HepG2 (cell line): ENCODE measurements around the gene QRICH2. TPM values are rescaled to one million over a fixed set of nuclear protein-coding genes. Genes with fewer than 3 reads are reported as not detected.

Experiments
- BRD4 ChIP-seq: sonication (generic); formaldehyde crosslinking; IDR thresholded peaks from 2 replicates; pipeline ENCODE4 v1.4.0; 2020; ENCODE audit warnings: missing genetic modification reagents
- EZH2 ChIP-seq: conservative IDR thresholded peaks from 2 replicates; pipeline ENCODE4 v1.6.1; 2012; ENCODE audit warnings: mild to moderate bottlenecking, low read depth, low read length, moderate library complexity
- FIP1L1 ChIP-seq: fragments of 200-400 bp; formaldehyde crosslinking; IDR thresholded peaks from 2 replicates; pipeline ENCODE4 v1.6.1; 2018; ENCODE audit warnings: low read depth, mild to moderate bottlenecking, low read length, moderate library complexity, borderline replicate concordance; ENCODE audit not compliant: insufficient read depth
- FOXO1 ChIP-seq: sonication (generic); formaldehyde crosslinking; IDR thresholded peaks from 2 replicates; pipeline ENCODE4 v1.4.0; 2020; ENCODE audit warnings: missing genetic modification reagents
- NR2F6 ChIP-seq, 2 experiments: IDR thresholded peaks; 2 replicates each; pipeline ENCODE4 v1.6.1; 2016; ENCODE audit warnings: antibody characterized with exemption in 1 of 2, mild to moderate bottlenecking in 1 of 2
- PHF20 ChIP-seq: sonication (generic); formaldehyde crosslinking; IDR thresholded peaks from 2 replicates; pipeline ENCODE4 v1.5.0; 2020; ENCODE audit warnings: mild to moderate bottlenecking, missing genetic modification reagents
- POGK ChIP-seq: sonication (generic); formaldehyde crosslinking; conservative IDR thresholded peaks from 2 replicates; pipeline ENCODE4 v1.8.0; 2022; ENCODE audit warnings: mild to moderate bottlenecking, moderate library complexity, missing genetic modification reagents
- SIN3B ChIP-seq: fragments of 150-350 bp; IDR thresholded peaks from 2 replicates; pipeline ENCODE4 v1.6.1; 2014; ENCODE audit warnings: low read length
- ZFP36L1 ChIP-seq: sonication (generic); formaldehyde crosslinking; IDR thresholded peaks from 2 replicates; pipeline ENCODE4 v1.8.0; 2022; ENCODE audit warnings: mild to moderate bottlenecking, missing genetic modification reagents, moderate library complexity
- ZNF225 ChIP-seq: sonication (generic); formaldehyde crosslinking; IDR thresholded peaks from 2 replicates; pipeline ENCODE4 v1.4.0; 2020; ENCODE audit warnings: mild to moderate bottlenecking, missing genetic modification reagents
- ZNF318 ChIP-seq: sonication (generic); formaldehyde crosslinking; IDR thresholded peaks from 2 replicates; pipeline ENCODE4 v1.4.0; 2020; ENCODE audit warnings: mild to moderate bottlenecking, missing genetic modification reagents
- ZNF501 ChIP-seq: sonication (generic); formaldehyde crosslinking; IDR thresholded peaks from 2 replicates; pipeline ENCODE4 v1.5.1; 2020; ENCODE audit warnings: mild to moderate bottlenecking, moderate library complexity, missing genetic modification reagents
- ZNF703 ChIP-seq: sonication (generic); formaldehyde crosslinking; IDR thresholded peaks from 2 replicates; pipeline ENCODE4 v1.5.1; 2020; ENCODE audit warnings: missing genetic modification reagents, mild to moderate bottlenecking, moderate library complexity, borderline replicate concordance
- ZNF761 ChIP-seq: sonication (generic); formaldehyde crosslinking; conservative IDR thresholded peaks from 2 replicates; pipeline ENCODE4 v1.4.0; 2020; ENCODE audit warnings: mild to moderate bottlenecking, missing genetic modification reagents
- ZNF775 ChIP-seq: sonication (generic); formaldehyde crosslinking; IDR thresholded peaks from 2 replicates; pipeline ENCODE4 v1.4.0; 2020; ENCODE audit warnings: missing genetic modification reagents, mild to moderate bottlenecking, moderate library complexity, borderline replicate concordance
- ZUFSP ChIP-seq: sonication (generic); formaldehyde crosslinking; IDR thresholded peaks from 2 replicates; pipeline ENCODE4 v1.9.0; 2021; ENCODE audit warnings: missing genetic modification reagents, mild to moderate bottlenecking, borderline replicate concordance
- polyA plus RNA-seq, 8 experiments: library from polyadenylated mRNA; depleted of rRNA in 3 of 8; stranded (reverse) in 7 of 8; unstranded in 1 of 8; fragments of >200 nt; fragmentation: Illumina TruSeq in 4 of 8; extraction: Trizol in 4 of 8; gene quantifications; 2 replicates each; pipeline versions ENCODE4 v1.2.1 to v1.2.3, GENCODE V29; 2011 to 2016; ENCODE audit warnings: low read depth in 4 of 8, missing spikeins in 1 of 8, mixed read lengths in 1 of 8; ENCODE audit not compliant: insufficient read depth in 1 of 8
- total RNA-seq, 5 experiments: library from RNA; depleted of rRNA; stranded (reverse); fragments of >200 nt; fragmentation: Illumina TruSeq; extraction: Trizol; gene quantifications; 2 replicates each; pipeline ENCODE4 v1.2.3, GENCODE V29; 2016; ENCODE audit warnings: low read depth in 1 of 5
- TF ChIP-seq, protein P1 (sequence below): sonication (generic); formaldehyde crosslinking; IDR thresholded peaks from 2 replicates; pipeline ENCODE4 v1.4.0; 2020; ENCODE audit warnings: missing genetic modification reagents

The QRICH2 gene
- total and polyA plus RNA-seq, 2 of the 13 experiments (the other 11 are each of a cell fraction or from before 2014, with no cell fraction given) = 3.7 to 5.7 TPM

- TF ChIP-seq ZNF318 (no peak), FOXO1 (CRISPR knock-in tag) (no peak), SIN3B (no peak), PHF20 (CRISPR knock-in tag) (0 out of 2 replicates have a peak, but pooled peaks have one; percentile 4), EZH2 (no peak), POGK (no peak), ZNF775 (CRISPR knock-in tag) (no peak), ZUFSP (CRISPR knock-in tag) (no peak), ZNF761 (CRISPR knock-in tag) (0 out of 2 replicates have a peak, but pooled peaks have one; percentile 14), ZNF703 (CRISPR knock-in tag) (0 out of 2 replicates have a peak, but pooled peaks have one; percentile 35), ZFP36L1 (CRISPR knock-in tag) (no peak), ZNF501 (peak; percentile 48; the same call in 1 of the 2 replicates), ZNF225 (no peak), FIP1L1 (no peak), NR2F6 (IDR thresholded peaks at IDR 0.05) (no peak), NR2F6 (CRISPR knock-in tag; IDR thresholded peaks at IDR 0.05) (no peak), BRD4 (CRISPR knock-in tag) (no peak)
- TF ChIP-seq, protein P1, sequence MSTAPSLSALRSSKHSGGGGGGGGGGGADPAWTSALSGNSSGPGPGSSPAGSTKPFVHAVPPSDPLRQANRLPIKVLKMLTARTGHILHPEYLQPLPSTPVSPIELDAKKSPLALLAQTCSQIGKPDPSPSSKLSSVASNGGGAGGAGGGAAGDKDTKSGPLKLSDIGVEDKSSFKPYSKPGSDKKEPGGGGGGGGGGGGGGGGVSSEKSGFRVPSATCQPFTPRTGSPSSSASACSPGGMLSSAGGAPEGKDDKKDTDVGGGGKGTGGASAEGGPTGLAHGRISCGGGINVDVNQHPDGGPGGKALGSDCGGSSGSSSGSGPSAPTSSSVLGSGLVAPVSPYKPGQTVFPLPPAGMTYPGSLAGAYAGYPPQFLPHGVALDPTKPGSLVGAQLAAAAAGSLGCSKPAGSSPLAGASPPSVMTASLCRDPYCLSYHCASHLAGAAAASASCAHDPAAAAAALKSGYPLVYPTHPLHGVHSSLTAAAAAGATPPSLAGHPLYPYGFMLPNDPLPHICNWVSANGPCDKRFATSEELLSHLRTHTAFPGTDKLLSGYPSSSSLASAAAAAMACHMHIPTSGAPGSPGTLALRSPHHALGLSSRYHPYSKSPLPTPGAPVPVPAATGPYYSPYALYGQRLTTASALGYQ (CRISPR knock-in tag) = no peak
Observed at GRCh38 chr17:76264425-76264754, 43.7 kb downstream of the QRICH2 start (continued).
